HG03521 (cell line): ENCODE results near the gene NLRC3.
"Not testable (repeated sequence)": the region's sequence is repeated elsewhere in the genome, so short reads cannot be mapped to it uniquely, and the experiment has no call there.

ENCODE experiments used
- ATAC-seq: cut with Tn5 transposase; IDR thresholded peaks from one replicate; pipeline ENCODE4 v1.9.1; 2021; ENCODE audit warnings: mild to moderate bottlenecking, moderate library complexity; ENCODE audit not compliant: unreplicated experiment

The NLRC3 gene

DNA sequence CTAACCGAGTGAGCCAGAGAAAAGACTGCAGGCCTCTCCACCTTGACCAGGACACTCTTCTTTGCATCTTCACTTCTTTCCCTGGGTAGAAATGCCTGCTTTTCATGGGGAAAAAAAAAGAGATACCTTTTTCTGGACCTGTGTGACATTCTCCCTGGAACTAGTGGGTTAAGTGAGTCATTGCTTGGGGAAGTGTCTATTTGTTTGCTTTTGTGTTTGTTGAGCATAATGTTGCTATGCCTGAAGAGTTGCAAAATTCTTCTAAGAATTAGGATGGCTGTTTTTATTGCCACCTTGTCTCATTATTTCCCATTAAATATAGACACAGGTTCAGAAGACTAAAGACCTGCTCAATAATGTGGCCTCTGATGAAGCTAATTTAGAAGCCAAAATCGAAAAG is 57.6 kb downstream of the NLRC3 start:
- no peak for ATAC-seq

- no peak for ATAC-seq
Observed at GRCh38 chr16:3518986-3519348, 58.2 kb downstream of the NLRC3 start.

DNA sequence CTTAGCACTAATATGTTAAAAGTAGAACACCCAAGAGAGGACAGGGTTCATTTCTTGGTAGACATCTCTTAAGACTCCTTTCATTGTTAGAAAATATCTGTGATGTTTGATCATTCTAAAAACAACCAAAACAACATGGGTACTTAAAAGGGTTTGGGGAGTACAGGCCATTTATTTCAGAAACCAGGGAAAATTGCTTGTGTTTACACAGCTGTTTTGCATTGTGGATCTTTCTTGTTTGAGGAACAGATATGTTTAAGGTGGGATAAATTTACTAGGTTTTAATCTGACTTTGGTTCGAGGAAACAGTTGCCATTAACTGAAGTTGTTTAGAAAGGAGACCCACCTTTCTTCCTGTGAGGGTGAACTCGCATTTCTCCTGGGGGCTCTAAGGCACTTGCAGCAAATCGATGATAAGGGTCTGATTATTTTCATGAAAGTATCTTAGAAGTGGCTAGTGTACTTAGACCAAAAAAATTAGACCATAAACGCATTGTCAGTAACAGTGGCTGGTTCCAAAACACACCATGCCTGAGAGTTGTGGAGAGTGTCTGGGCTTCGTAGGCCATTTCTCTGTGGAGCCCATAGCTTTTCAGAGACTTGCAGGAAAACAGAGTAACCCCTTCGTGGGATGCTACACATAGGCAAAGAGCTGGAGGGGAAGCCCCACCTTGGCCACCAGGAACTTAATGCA is 58.8 kb downstream of the NLRC3 start:
- no peak for ATAC-seq

GRCh38 chr16:3515897-3516296 is 61.3 kb downstream of the NLRC3 start:
- ATAC-seq = no peak

DNA sequence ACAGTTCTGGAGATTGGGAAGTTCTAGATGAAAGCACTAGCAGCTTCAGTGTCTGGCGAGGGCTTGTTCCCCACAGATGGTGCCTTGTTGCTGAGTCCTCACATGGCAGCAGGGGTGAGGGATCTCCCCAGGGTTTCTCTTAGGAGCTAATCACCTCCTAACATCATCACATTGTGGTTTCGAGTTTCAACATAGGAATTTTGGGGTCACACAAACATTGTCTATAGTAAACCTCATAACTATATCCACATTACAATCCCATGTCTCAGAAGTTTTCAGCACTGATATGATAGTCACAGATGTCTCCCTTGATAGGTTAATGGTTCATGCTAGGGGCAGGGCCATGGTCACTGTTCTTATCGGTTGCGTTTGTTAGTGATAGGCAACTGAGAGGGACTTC is 62.6 kb downstream of the NLRC3 start:
- no peak for ATAC-seq

DNA sequence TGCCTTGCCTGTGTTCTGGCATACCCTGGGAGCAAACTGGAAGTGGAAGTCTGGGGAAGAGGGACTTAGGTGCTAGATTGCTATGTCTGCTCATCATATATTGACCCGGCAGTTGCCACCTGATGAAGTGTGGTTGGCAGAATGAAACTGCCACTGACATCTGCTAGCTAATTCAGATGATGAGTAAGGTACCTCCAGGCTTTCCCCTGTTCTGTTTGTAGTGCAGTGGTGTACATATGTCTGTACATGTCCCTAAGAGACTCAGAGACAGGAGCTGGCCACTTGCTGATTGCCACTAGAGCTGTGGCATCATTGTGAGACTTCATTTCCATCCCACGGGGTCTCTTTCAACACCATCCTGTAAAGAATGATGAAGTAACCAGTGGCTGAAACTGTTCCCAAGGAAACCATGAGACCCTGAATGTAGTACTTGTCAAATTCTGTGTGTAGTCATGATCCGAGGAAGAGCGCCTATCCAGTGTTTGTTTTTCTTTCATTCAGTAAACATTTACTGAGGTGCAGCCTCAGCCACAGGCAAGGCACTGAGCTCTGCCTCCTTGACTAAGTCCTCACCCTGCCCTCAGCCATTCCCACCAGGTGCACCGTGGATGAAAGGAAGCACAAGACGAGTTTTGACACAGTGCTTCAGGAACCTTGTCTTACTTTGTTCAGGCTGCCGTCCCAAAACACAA is 63.2 kb downstream of the NLRC3 start:
- no peak for ATAC-seq

GRCh38 chr16:3511286-3512180 is 65.7 kb downstream of the NLRC3 start:
- ATAC-seq = no peak

- ATAC-seq = no peak
Observed at GRCh38 chr16:3510416-3510815, 66.8 kb downstream of the NLRC3 start.

GRCh38 chr16:3509470-3509928 is 67.7 kb downstream of the NLRC3 start:
- peak; percentile 76 for ATAC-seq

- ATAC-seq = no peak
Observed at GRCh38 chr16:3508736-3509135, 68.5 kb downstream of the NLRC3 start.

DNA sequence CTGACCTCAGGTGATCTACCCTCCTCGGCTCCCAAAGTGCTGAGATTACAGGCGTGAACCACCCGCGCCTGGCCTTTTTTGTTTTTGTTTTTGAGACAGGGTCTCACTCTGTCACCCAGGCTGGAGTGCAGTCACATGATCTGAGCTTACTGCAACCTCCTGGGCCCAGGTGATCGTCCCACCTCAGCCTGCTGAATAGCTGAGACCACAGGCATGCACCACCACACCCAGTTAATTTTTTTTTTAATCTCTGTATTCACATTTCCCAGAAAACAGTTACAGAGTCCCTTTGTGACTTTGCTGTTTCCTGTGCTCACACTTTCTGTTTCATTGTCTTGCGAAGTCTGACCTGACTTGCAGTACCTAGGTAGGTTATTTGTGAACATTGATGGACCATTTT is 73.7 kb downstream of the NLRC3 start:
- ATAC-seq = no peak

- no peak for ATAC-seq
Observed at GRCh38 chr16:3501783-3502400, 75.3 kb downstream of the NLRC3 start.

GRCh38 chr16:3501412-3501761 is 75.8 kb downstream of the NLRC3 start:
- not testable (repeated sequence) for ATAC-seq

- ATAC-seq = no peak
Observed at GRCh38 chr16:3498988-3499387, 78.2 kb downstream of the NLRC3 start.

DNA sequence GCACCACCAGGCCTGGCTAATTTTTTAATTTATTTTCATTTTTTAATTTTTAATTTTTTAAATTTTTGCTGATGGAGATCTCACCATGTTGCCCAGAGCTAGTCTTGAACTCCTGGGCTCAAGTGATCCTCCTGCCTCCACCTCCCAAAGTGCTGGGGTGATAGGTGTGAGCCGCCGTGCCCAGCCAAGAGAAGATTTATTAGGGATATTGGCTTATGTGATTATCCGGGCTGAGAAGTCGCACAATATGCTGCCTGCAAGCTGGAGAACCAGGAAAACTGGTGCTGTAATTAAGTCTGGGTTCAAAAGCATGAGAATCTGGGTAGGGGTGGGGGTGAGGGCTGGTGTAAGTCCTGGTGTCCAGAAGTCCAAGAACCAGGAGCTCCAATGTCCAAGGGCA is 79.4 kb downstream of the NLRC3 start:
- ATAC-seq = no peak

GRCh38 chr16:3496386-3496785 is 80.8 kb downstream of the NLRC3 start:
- no peak for ATAC-seq

- ATAC-seq = no peak
Observed at GRCh38 chr16:3495176-3495575, 82.0 kb downstream of the NLRC3 start, which contains the start of gene C16orf90. TSS of gene C16orf90 (minus strand) at chr16:3495489. CDS start at chr16:3495421, 68 bp downstream.

DNA sequence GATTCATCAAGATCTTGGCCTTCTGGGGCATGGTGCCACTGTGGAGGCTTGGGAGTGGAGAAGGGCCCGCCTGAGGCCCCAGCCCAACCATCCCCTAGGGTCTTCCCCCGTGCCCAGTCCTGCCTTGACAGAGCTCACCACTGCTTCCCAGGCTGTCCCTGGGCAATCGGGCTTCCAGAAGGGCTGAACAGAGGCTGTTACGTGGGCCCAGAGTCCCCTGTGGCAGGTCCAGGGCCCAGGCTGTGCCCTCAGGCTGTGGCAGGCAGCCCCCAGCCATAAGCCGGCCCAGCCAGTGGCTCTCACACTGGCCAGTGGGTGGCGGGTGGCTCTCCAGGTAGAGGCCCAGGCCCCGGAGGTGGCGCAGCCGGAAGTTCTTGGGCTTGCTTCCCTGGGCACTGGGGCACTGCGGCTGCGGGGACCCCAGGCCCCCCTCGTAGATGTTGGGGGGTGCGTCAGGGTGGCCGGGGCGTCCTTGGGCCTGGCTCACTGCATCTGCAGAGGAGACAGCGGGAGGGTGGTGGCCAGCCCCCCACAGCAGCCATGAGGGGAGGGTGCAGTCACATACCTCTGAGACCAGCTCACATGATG is 82.7 kb downstream of the NLRC3 start:
- ATAC-seq = no peak

GRCh38 chr16:3492356-3492755 is 84.8 kb downstream of the NLRC3 start:
- ATAC-seq = no peak

DNA sequence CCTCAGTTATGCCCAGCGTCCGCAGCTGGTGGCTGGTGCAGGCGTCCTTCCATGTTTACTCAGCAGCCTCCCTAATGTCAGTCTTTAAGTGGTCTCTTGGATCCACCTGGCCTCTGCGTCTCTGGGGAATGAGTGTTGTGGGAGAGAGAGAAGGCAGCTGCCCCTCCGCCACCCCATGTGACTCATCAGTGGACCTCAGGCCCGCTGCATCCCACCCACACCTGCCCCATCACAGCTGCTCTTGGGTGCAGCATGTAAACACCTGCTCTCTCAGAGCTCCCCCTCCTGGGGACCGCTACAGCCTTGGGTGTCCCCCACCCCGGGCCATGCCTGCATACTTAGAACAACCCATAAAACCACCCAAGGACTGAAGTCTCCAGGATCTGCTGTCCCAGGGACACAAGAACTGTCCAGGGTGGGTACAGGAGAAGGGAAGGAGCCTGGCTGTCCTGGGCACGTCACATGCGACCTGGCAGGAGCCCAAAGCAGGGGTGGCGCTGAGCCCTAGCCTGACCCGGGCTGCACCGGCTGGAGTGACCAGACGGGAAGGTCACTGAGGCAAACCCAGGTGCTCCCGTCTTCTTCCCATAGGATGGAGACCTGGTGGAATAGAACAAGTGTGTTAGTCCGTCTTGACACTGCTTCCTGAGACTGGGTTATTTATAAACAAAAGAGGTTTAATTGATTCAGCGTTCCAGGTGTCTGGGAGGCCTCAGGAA is 86.1 kb downstream of the NLRC3 start:
- no peak for ATAC-seq
